Measurements from ENCODE around the gene DMRTC1. TPM values are rescaled to one million over a fixed set of nuclear protein-coding genes. Genes with fewer than 3 reads are reported as not detected.
"Not testable (repeated sequence)": the region's sequence is repeated elsewhere in the genome, so short reads cannot be mapped to it uniquely, and the experiment has no call there.

The DMRTC1 gene
- total RNA-seq, 4 donors from 2014 or later: not detected

GRCh38 chrX:72837532-72837931 is 106.1 kb downstream of the DMRTC1 start:
- H3K4me3 ChIP-seq (ENCODE audit: low read depth, poor library complexity, severe bottlenecking); DNase-seq (ENCODE audit: low spot score in 2 of 2); intact Hi-C loops (cut with DNase I; ENCODE audit: low total_unique reads): not testable (repeated sequence)
- WGBS, 2 donors: no CpG with 5 or more reads among the region's 2 CpGs

- intact Hi-C loops (cut with DNase I; ENCODE audit: low total_unique reads); H3K4me3 ChIP-seq (ENCODE audit: low read depth, poor library complexity, severe bottlenecking); DNase-seq (ENCODE audit: low spot score in 2 of 2): not testable (repeated sequence)
- no CpG with 5 or more reads among the region's 13 CpGs for WGBS, 2 donors
Measured at GRCh38 chrX:72830701-72831100, 112.9 kb downstream of the DMRTC1 start.

Other genes starting within 250 kb of the DMRTC1 start
- 1 to 10 TPM in 3 of 4 donors, under 1 TPM in 1; 0.76 to 4.0 (median 2.5) TPM for gene PHKA1, start 229.5 kb downstream of the DMRTC1 start, total RNA-seq
- gene DMRTC1B, start 166.9 kb downstream of the DMRTC1 start, total RNA-seq: under 1 TPM in 1 of 4 donors, not detected in 3; 0.34 TPM
- not detected for gene FAM236B, start 161.2 kb downstream of the DMRTC1 start, total RNA-seq
- gene FAM236D, start 135.6 kb downstream of the DMRTC1 start, total RNA-seq: not detected
- not detected for gene FAM236C, start 31.2 kb downstream of the DMRTC1 start, total RNA-seq
- not detected for gene FAM236A, start 5.6 kb downstream of the DMRTC1 start, total RNA-seq
- not detected for gene PABPC1L2B, start 59.1 kb upstream of the DMRTC1 start, total RNA-seq
- gene PABPC1L2A, start 135.7 kb upstream of the DMRTC1 start, total RNA-seq: under 1 TPM in 1 of 4 donors, not detected in 3; 0.13 TPM